NCI-H446 treated with DMSO at 0.1 percent for 48 hours (cell line): ENCODE data around the gene CHN2.

Source experiments
- DNase-seq: peaks from one replicate; lab custom pipeline; 2025; lab: John Stamatoyannopoulos, UW

The CHN2 gene

GRCh38 chr7:29405891-29406290 lies 211.3 kb downstream of the CHN2 start:
- no peak for DNase-seq

- no peak for DNase-seq
Observed at GRCh38 chr7:29406366-29406765, 211.8 kb downstream of the CHN2 start.

GRCh38 chr7:29408841-29409243 lies 214.3 kb downstream of the CHN2 start:
- peak; percentile 10 for DNase-seq

GRCh38 chr7:29410996-29411395 lies 216.4 kb downstream of the CHN2 start:
- no peak for DNase-seq

- DNase-seq, result no peak
Observed at GRCh38 chr7:29412912-29413311, 218.3 kb downstream of the CHN2 start.

GRCh38 chr7:29413626-29414136 lies 219.1 kb downstream of the CHN2 start:
- no peak for DNase-seq

- DNase-seq, result no peak
Observed at GRCh38 chr7:29414216-29414615, 219.6 kb downstream of the CHN2 start.

- DNase-seq, result no peak
Observed at GRCh38 chr7:29415215-29415614, 220.6 kb downstream of the CHN2 start.

- no peak for DNase-seq
Observed at GRCh38 chr7:29416276-29416937, 221.8 kb downstream of the CHN2 start.

GRCh38 chr7:29416938-29417305 lies 222.3 kb downstream of the CHN2 start:
- no peak for DNase-seq

GRCh38 chr7:29418056-29418455 lies 223.5 kb downstream of the CHN2 start:
- DNase-seq, result no peak

GRCh38 chr7:29418651-29419050 lies 224.1 kb downstream of the CHN2 start:
- DNase-seq, result no peak

GRCh38 chr7:29420011-29420410 lies 225.4 kb downstream of the CHN2 start:
- DNase-seq, result no peak

GRCh38 chr7:29421010-29421956 lies 226.7 kb downstream of the CHN2 start:
- no peak for DNase-seq

- DNase-seq, result no peak
Observed at GRCh38 chr7:29422829-29423228, 228.3 kb downstream of the CHN2 start.

- no peak for DNase-seq
Observed at GRCh38 chr7:29424295-29424983, 229.9 kb downstream of the CHN2 start.

GRCh38 chr7:29424984-29425309 lies 230.4 kb downstream of the CHN2 start:
- no peak for DNase-seq

- no peak for DNase-seq
Observed at GRCh38 chr7:29426587-29426986, 232.0 kb downstream of the CHN2 start.

- DNase-seq, result no peak
Observed at GRCh38 chr7:29429401-29429800, 234.8 kb downstream of the CHN2 start.

GRCh38 chr7:29430279-29430949 lies 235.8 kb downstream of the CHN2 start:
- DNase-seq, result no peak

- DNase-seq, result no peak
Observed at GRCh38 chr7:29431686-29432085, 237.1 kb downstream of the CHN2 start.

GRCh38 chr7:29432721-29433120 lies 238.1 kb downstream of the CHN2 start:
- DNase-seq, result no peak
